ENCODE measurements around the gene FFAR1.

Gene FFAR1

GRCh38 chr19:35396240-35396885 lies 48.7 kb downstream of the FFAR1 start:
- DNase-seq: no peak

GRCh38 chr19:35397064-35397463 lies 49.4 kb downstream of the FFAR1 start:
- no peak for DNase-seq
